ENCODE results near the gene EBLN1. TPM values are rescaled to one million over a fixed set of nuclear protein-coding genes. Genes with fewer than 3 reads are reported as not detected.
A peak's percentile ranks its signal among the peaks of the same experiment; 100 is the strongest.

The EBLN1 gene
- polyA plus RNA-seq, 1 donor from 2014 or later, result not detected

DNA sequence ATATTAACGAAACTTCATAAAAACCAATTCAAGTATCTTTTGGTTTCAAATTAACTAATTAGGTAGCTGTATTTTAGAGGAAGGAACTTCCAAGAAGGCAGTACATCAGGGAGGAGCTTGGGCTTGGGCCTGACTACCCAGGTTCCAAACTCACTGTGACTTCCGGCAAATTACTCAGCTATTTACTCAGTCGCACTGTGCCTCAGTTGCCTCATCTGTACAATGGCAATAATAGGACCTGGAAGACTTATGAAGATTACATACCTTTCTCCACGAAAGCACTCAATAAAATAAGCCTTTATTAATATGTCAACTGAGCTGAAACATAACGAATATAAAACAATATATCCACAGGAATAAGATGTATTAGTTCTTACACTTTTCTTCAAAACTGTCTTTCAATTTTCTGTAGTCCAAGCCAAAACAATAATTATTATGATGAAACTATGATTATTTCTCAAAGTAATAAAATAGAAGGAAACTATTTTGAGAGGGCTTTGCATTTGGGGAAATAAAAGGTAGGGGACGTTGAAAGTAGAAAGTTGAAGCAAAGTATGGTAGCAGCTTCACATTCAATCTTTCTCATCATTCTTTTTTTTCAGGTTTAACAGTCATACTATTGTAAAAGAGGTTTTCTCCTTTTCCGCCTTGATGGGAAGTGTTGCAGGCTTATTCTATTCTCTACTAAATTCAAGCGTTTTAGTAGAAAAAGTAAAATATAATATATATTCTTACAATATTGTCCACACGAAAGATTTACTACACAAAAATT lies 10.5 kb upstream of the EBLN1 start:
- H3K9me3 ChIP-seq (ENCODE audit: low read length), result no peaks in the 10 kb centered on the region
- H3K36me3 ChIP-seq (ENCODE audit: insufficient read depth, low read length), result no peaks in the 10 kb centered on the region
- peak overlapping the region; percentile 43 for H3K4me2 ChIP-seq (ENCODE audit: low read length)
- H3K4me3 ChIP-seq (ENCODE audit: low read length), result peak overlapping the region; percentile 78
- peaks cover 8% of the 10 kb centered on the region for H3F3A ChIP-seq (ENCODE audit: insufficient read depth, low read length, poor library complexity, severe bottlenecking)
- H3K27ac ChIP-seq (ENCODE audit: low read length), result peak overlapping the region; percentile 78
- TF ChIP-seq RAD21 (conservative IDR thresholded peaks at IDR 0.05) (no peak), TAF1 (IDR thresholded peaks at IDR 0.05; ENCODE audit: low read depth) (no peak), POLR2AphosphoS5 (IDR thresholded peaks at IDR 0.05) (no peak), SMC3 (conservative IDR thresholded peaks at IDR 0.05; ENCODE audit: poor library complexity) (no peak), EP300 (conservative IDR thresholded peaks at IDR 0.05; ENCODE audit: poor library complexity, severe bottlenecking) (no peak), EZH2 (IDR thresholded peaks at IDR 0.05; ENCODE audit: borderline replicate concordance, insufficient read depth, low read length, poor library complexity, severe bottlenecking) (no peak), MXI1 (conservative IDR thresholded peaks at IDR 0.05; ENCODE audit: poor library complexity, severe bottlenecking) (no peak)
- TF ChIP-seq, protein P1, sequence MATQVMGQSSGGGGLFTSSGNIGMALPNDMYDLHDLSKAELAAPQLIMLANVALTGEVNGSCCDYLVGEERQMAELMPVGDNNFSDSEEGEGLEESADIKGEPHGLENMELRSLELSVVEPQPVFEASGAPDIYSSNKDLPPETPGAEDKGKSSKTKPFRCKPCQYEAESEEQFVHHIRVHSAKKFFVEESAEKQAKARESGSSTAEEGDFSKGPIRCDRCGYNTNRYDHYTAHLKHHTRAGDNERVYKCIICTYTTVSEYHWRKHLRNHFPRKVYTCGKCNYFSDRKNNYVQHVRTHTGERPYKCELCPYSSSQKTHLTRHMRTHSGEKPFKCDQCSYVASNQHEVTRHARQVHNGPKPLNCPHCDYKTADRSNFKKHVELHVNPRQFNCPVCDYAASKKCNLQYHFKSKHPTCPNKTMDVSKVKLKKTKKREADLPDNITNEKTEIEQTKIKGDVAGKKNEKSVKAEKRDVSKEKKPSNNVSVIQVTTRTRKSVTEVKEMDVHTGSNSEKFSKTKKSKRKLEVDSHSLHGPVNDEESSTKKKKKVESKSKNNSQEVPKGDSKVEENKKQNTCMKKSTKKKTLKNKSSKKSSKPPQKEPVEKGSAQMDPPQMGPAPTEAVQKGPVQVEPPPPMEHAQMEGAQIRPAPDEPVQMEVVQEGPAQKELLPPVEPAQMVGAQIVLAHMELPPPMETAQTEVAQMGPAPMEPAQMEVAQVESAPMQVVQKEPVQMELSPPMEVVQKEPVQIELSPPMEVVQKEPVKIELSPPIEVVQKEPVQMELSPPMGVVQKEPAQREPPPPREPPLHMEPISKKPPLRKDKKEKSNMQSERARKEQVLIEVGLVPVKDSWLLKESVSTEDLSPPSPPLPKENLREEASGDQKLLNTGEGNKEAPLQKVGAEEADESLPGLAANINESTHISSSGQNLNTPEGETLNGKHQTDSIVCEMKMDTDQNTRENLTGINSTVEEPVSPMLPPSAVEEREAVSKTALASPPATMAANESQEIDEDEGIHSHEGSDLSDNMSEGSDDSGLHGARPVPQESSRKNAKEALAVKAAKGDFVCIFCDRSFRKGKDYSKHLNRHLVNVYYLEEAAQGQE (IDR thresholded peaks at IDR 0.05; ENCODE audit: borderline replicate concordance), result no peak
- TF ChIP-seq, protein P2, sequence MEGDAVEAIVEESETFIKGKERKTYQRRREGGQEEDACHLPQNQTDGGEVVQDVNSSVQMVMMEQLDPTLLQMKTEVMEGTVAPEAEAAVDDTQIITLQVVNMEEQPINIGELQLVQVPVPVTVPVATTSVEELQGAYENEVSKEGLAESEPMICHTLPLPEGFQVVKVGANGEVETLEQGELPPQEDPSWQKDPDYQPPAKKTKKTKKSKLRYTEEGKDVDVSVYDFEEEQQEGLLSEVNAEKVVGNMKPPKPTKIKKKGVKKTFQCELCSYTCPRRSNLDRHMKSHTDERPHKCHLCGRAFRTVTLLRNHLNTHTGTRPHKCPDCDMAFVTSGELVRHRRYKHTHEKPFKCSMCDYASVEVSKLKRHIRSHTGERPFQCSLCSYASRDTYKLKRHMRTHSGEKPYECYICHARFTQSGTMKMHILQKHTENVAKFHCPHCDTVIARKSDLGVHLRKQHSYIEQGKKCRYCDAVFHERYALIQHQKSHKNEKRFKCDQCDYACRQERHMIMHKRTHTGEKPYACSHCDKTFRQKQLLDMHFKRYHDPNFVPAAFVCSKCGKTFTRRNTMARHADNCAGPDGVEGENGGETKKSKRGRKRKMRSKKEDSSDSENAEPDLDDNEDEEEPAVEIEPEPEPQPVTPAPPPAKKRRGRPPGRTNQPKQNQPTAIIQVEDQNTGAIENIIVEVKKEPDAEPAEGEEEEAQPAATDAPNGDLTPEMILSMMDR (IDR thresholded peaks at IDR 0.05; ENCODE audit: poor library complexity, severe bottlenecking), result no peak
- H4K20me1 ChIP-seq (ENCODE audit: insufficient read depth), result no peaks in the 10 kb centered on the region
- H3K27me3 ChIP-seq (ENCODE audit: insufficient read depth, low read depth, low read length), result peaks cover 4% of the 10 kb centered on the region
- H2AFZ ChIP-seq (ENCODE audit: low read depth, low read length), result peak overlapping the region; percentile 54
- H3K9me2 ChIP-seq (ENCODE audit: insufficient read depth, low read length), result no peaks in the 10 kb centered on the region
- H3K79me2 ChIP-seq (replicated peaks; ENCODE audit: insufficient read depth, low read length), result no peaks in the 10 kb centered on the region
- H3K9ac ChIP-seq (ENCODE audit: low read length), result peak overlapping the region; percentile 72

DNA sequence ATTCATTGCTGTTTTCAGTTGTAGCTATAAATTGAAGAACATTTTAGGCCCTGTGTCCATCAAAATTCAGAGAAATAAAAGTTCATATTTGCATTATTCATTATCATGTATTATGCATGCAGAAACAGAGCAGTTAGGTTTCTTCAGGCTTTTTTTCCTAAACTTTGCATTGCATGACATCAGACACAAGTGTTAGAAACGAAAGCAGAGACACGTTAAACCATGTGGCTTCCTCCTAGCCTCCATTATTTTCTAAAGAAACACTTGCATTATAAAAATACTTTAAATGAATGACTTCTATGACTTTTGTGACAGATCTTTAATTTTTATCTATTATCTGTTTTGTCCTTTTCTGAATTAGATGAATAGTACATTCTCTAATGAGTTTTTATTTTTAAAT lies 8.8 kb upstream of the EBLN1 start:
- H3K27me3 ChIP-seq (ENCODE audit: insufficient read depth, low read depth, low read length), result peaks cover 4% of the 10 kb centered on the region
- no peaks in the 10 kb centered on the region for H4K20me1 ChIP-seq (ENCODE audit: insufficient read depth)
- H3K4me3 ChIP-seq (ENCODE audit: low read length), result no peak overlapping the region
- H3F3A ChIP-seq (ENCODE audit: insufficient read depth, low read length, poor library complexity, severe bottlenecking), result peaks cover 8% of the 10 kb centered on the region
- no peak overlapping the region for H3K27ac ChIP-seq (ENCODE audit: low read length)
- H3K9me3 ChIP-seq (ENCODE audit: low read length), result no peaks in the 10 kb centered on the region
- no peak overlapping the region for H2AFZ ChIP-seq (ENCODE audit: low read depth, low read length)
- TF ChIP-seq EZH2 (IDR thresholded peaks at IDR 0.05; ENCODE audit: borderline replicate concordance, insufficient read depth, low read length, poor library complexity, severe bottlenecking) (no peak), SMC3 (conservative IDR thresholded peaks at IDR 0.05; ENCODE audit: poor library complexity) (no peak), POLR2AphosphoS5 (IDR thresholded peaks at IDR 0.05) (no peak), TAF1 (IDR thresholded peaks at IDR 0.05; ENCODE audit: low read depth) (no peak), RAD21 (conservative IDR thresholded peaks at IDR 0.05) (no peak), EP300 (conservative IDR thresholded peaks at IDR 0.05; ENCODE audit: poor library complexity, severe bottlenecking) (no peak), MXI1 (conservative IDR thresholded peaks at IDR 0.05; ENCODE audit: poor library complexity, severe bottlenecking) (no peak)
- TF ChIP-seq, protein P1 (IDR thresholded peaks at IDR 0.05; ENCODE audit: borderline replicate concordance), result no peak
- TF ChIP-seq, protein P2 (IDR thresholded peaks at IDR 0.05; ENCODE audit: poor library complexity, severe bottlenecking), result no peak
- no peaks in the 10 kb centered on the region for H3K36me3 ChIP-seq (ENCODE audit: insufficient read depth, low read length)
- H3K4me2 ChIP-seq (ENCODE audit: low read length), result no peak overlapping the region
- H3K9ac ChIP-seq (ENCODE audit: low read length), result no peak overlapping the region
- H3K9me2 ChIP-seq (ENCODE audit: insufficient read depth, low read length), result no peaks in the 10 kb centered on the region
- no peaks in the 10 kb centered on the region for H3K79me2 ChIP-seq (replicated peaks; ENCODE audit: insufficient read depth, low read length)
